Cerebellar nuclear complex (tissue), 1 donor: Measurements from ENCODE around the gene ELMO1.

Experiments used
- DNase-seq, 2 experiments: peaks; one replicate each; lab custom pipeline; 2025; lab: John Stamatoyannopoulos, UW

The ELMO1 gene

GRCh38 chr7:37430640-37431039 is 18.0 kb downstream of the ELMO1 start:
- no peak for DNase-seq

- no peak for DNase-seq
These were observed 18.5 kb downstream of the ELMO1 start for GRCh38 chr7:37430171-37430570.

GRCh38 chr7:37429435-37429791 is 19.3 kb downstream of the ELMO1 start:
- no peak for DNase-seq

- DNase-seq: no peak
These were observed 19.8 kb downstream of the ELMO1 start for GRCh38 chr7:37428681-37429434.

GRCh38 chr7:37427276-37427940 is 21.3 kb downstream of the ELMO1 start:
- DNase-seq: no peak

GRCh38 chr7:37425498-37425897 is 23.2 kb downstream of the ELMO1 start:
- no peak for DNase-seq

- no peak for DNase-seq
These were observed 23.7 kb downstream of the ELMO1 start for GRCh38 chr7:37424995-37425394.

GRCh38 chr7:37424521-37424920 is 24.1 kb downstream of the ELMO1 start:
- no peak for DNase-seq

GRCh38 chr7:37421861-37422500 is 26.7 kb downstream of the ELMO1 start:
- DNase-seq: no peak

GRCh38 chr7:37420946-37421695 is 27.5 kb downstream of the ELMO1 start:
- no peak for DNase-seq

GRCh38 chr7:37419496-37419895 is 29.2 kb downstream of the ELMO1 start:
- no peak for DNase-seq

- DNase-seq: no peak
These were observed 30.3 kb downstream of the ELMO1 start for GRCh38 chr7:37418381-37418780.

- DNase-seq: no peak
These were observed 31.6 kb downstream of the ELMO1 start for GRCh38 chr7:37417107-37417474.

GRCh38 chr7:37416378-37417106 is 32.1 kb downstream of the ELMO1 start:
- no peak for DNase-seq

- no peak for DNase-seq
These were observed 33.0 kb downstream of the ELMO1 start for GRCh38 chr7:37415629-37416028.

GRCh38 chr7:37414352-37414983 is 34.2 kb downstream of the ELMO1 start:
- no peak for DNase-seq

GRCh38 chr7:37411444-37412034 is 37.1 kb downstream of the ELMO1 start:
- no peak for DNase-seq

GRCh38 chr7:37410305-37411229 is 38.1 kb downstream of the ELMO1 start:
- DNase-seq: no peak

GRCh38 chr7:37409461-37409860 is 39.2 kb downstream of the ELMO1 start:
- DNase-seq: no peak
